ENCODE results near the gene SULT1C2.
"Not testable (repeated sequence)": the region's sequence is repeated elsewhere in the genome, so short reads cannot be mapped to it uniquely, and the experiment has no call there.

The SULT1C2 gene

GRCh38 chr2:108348816-108349570 is 60.3 kb downstream of the SULT1C2 start:
- in situ Hi-C loops (cut with MboI; ENCODE audit: low sequenced_read_pairs): no loop called here

- in situ Hi-C loops (cut with MboI; ENCODE audit: low sequenced_read_pairs): no loop called here
Observed at GRCh38 chr2:108349571-108349928, 60.9 kb downstream of the SULT1C2 start.

- in situ Hi-C loops (cut with MboI; ENCODE audit: low sequenced_read_pairs): no loop called here
Observed at GRCh38 chr2:108351889-108352288, 63.2 kb downstream of the SULT1C2 start.

GRCh38 chr2:108354136-108354535 is 65.4 kb downstream of the SULT1C2 start:
- in situ Hi-C loops (cut with MboI; ENCODE audit: low sequenced_read_pairs): no loop called here

- in situ Hi-C loops (cut with MboI; ENCODE audit: low sequenced_read_pairs): no loop called here
Observed at GRCh38 chr2:108355906-108356734, 67.4 kb downstream of the SULT1C2 start.

GRCh38 chr2:108359336-108359735 is 70.6 kb downstream of the SULT1C2 start:
- in situ Hi-C loops (cut with MboI; ENCODE audit: low sequenced_read_pairs): not testable (repeated sequence)

Data from HL-60/S4 treated with phorbol 12-myristate 13-acetate at 8.2 ng/mL for 4 days and 3 days (cell line).